ENCODE results near the gene IQSEC3.

Gene IQSEC3

GRCh38 chr12:138898-139534, 72.4 kb downstream of the IQSEC3 start:
- DNase-seq (ENCODE audit: low read depth), result no peak

- DNase-seq (ENCODE audit: low read depth), result no peak
These were observed 73.0 kb downstream of the IQSEC3 start for GRCh38 chr12:139585-139984.

- no peak for DNase-seq (ENCODE audit: low read depth)
These were observed 73.6 kb downstream of the IQSEC3 start for GRCh38 chr12:140162-140561.

GRCh38 chr12:143964-144649, 77.5 kb downstream of the IQSEC3 start:
- DNase-seq (ENCODE audit: low read depth), result no peak

- no peak for DNase-seq (ENCODE audit: low read depth)
These were observed 78.2 kb downstream of the IQSEC3 start for GRCh38 chr12:144650-145284.

GRCh38 chr12:145369-145960, 78.9 kb downstream of the IQSEC3 start:
- DNase-seq (ENCODE audit: low read depth), result no peak

GRCh38 chr12:147242-147641, 80.7 kb downstream of the IQSEC3 start:
- no peak for DNase-seq (ENCODE audit: low read depth)

- no peak for DNase-seq (ENCODE audit: low read depth)
These were observed 82.3 kb downstream of the IQSEC3 start for GRCh38 chr12:148676-149416.

GRCh38 chr12:151579-151978, 85.0 kb downstream of the IQSEC3 start:
- DNase-seq (ENCODE audit: low read depth), result no peak

- DNase-seq (ENCODE audit: low read depth), result no peak
These were observed 85.9 kb downstream of the IQSEC3 start for GRCh38 chr12:152440-152839.

GRCh38 chr12:153080-153746, 86.6 kb downstream of the IQSEC3 start:
- DNase-seq (ENCODE audit: low read depth), result peak; percentile 6

- DNase-seq (ENCODE audit: low read depth), result no peak
These were observed 87.5 kb downstream of the IQSEC3 start for GRCh38 chr12:154058-154457.

GRCh38 chr12:155006-155405, 88.4 kb downstream of the IQSEC3 start:
- no peak for DNase-seq (ENCODE audit: low read depth)

GRCh38 chr12:155646-156045, 89.1 kb downstream of the IQSEC3 start:
- no peak for DNase-seq (ENCODE audit: low read depth)

- no peak for DNase-seq (ENCODE audit: low read depth)
These were observed 90.4 kb downstream of the IQSEC3 start for GRCh38 chr12:156945-157344.

- no peak for DNase-seq (ENCODE audit: low read depth)
These were observed 91.1 kb downstream of the IQSEC3 start for GRCh38 chr12:157644-158043.

- DNase-seq (ENCODE audit: low read depth), result no peak
These were observed 92.7 kb downstream of the IQSEC3 start for GRCh38 chr12:159156-159782.

GRCh38 chr12:160858-161257, 94.3 kb downstream of the IQSEC3 start:
- DNase-seq (ENCODE audit: low read depth), result no peak

GRCh38 chr12:161823-162222, 95.3 kb downstream of the IQSEC3 start:
- DNase-seq (ENCODE audit: low read depth), result no peak

GRCh38 chr12:162467-163307, 96.1 kb downstream of the IQSEC3 start:
- DNase-seq (ENCODE audit: low read depth), result no peak

Measured in stimulated activated CD8-positive, alpha-beta memory T cell treated with anti-CD3 and anti-CD28 coated beads, Interleukin-12 subunit alpha, Interleukin-12 subunit beta, amount 100 ng/mL, for 1 hour (primary cell).